ENCODE measurements around the gene ST14. TPM values are rescaled to one million over a fixed set of nuclear protein-coding genes. Genes with fewer than 3 reads are reported as not detected.

Gene ST14
- total RNA-seq, 2 donors from 2014 or later: 0.81 to 1.1 TPM

DNA sequence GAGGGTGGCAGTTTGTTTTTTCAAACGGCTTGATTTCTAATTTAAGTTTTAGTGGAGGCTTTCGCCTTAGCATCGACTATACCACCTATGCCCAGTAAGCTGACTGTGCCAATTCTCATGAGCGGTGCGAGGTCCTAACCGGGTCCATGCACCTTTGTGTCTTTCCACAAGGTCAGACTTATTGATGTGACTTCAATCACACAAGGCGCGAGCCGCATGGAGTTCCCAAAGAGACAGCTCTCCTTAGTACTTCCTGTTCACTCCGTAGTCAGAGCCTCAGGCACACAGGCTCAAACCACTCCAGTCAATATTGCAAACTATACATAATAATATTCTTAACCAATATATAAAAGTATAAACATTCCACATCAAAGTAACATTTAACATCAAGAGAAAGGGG, 18.2 kb downstream of the ST14 start:
- Mint-ChIP-seq H3K4me3 (no peak overlapping the region), H3K27ac (no peak overlapping the region), H3K36me3 (ENCODE audit: low read depth) (no peaks in the 10 kb centered on the region), H3K4me1 (no peaks in the 10 kb centered on the region), H3K27me3 (peaks cover 17% of the 10 kb centered on the region)
- ATAC-seq (no peak), DNase-seq (no peak)
- no peaks in the 10 kb centered on the region for H3K9me3 ChIP-seq (ENCODE audit: control insufficient read depth, low read length, poor library complexity, severe bottlenecking)

DNA sequence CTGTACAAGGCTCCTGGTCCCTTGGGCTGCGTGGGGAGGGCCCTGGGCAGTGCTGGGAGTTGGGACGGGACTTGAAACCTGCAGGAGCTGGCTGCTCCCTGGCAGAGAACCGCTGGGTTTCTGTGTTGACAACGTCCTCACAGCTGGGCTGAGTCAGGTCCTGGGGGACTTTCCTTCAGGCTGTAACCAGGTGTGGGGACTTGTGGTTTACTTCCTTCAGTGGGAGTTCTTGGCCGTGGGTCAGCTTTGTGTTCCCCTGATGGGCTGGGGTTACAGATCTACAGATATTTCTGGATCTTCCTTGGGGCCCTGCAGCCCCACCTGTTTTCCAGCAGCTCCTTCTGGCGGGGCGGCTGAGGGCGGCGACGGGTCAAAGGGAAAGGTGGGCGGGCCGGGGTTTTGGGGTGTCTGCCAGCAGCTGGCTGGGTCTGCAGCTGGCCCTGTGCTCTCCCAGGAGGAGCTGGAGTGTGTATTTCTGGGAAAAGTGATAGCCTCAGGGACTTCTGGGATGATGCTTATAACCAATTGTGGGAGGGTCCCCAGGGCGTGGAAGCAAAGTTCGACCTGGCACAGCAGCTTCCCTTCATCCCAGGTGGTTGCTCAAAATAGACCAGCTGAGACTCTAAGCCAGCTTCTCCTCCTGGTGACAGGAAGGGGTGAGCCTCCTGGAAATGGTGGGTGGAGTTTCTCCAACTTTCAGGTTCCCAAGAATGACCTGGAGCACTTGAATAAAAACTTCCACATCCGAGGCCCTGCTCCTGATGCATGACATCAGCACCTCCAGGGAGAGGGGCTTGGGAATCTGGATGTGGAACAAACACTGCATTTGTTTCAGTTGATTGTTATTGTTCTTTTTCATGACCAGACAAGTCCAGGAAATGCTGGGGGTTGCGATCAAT, 19.1 kb downstream of the ST14 start:
- ATAC-seq (no peak), DNase-seq (no peak)
- Mint-ChIP-seq H3K4me1 (no peaks in the 10 kb centered on the region), H3K36me3 (ENCODE audit: low read depth) (no peaks in the 10 kb centered on the region), H3K27ac (no peak overlapping the region), H3K4me3 (no peak overlapping the region), H3K27me3 (peaks cover 13% of the 10 kb centered on the region)
- H3K9me3 ChIP-seq (ENCODE audit: control insufficient read depth, low read length, poor library complexity, severe bottlenecking): no peaks in the 10 kb centered on the region

DNA sequence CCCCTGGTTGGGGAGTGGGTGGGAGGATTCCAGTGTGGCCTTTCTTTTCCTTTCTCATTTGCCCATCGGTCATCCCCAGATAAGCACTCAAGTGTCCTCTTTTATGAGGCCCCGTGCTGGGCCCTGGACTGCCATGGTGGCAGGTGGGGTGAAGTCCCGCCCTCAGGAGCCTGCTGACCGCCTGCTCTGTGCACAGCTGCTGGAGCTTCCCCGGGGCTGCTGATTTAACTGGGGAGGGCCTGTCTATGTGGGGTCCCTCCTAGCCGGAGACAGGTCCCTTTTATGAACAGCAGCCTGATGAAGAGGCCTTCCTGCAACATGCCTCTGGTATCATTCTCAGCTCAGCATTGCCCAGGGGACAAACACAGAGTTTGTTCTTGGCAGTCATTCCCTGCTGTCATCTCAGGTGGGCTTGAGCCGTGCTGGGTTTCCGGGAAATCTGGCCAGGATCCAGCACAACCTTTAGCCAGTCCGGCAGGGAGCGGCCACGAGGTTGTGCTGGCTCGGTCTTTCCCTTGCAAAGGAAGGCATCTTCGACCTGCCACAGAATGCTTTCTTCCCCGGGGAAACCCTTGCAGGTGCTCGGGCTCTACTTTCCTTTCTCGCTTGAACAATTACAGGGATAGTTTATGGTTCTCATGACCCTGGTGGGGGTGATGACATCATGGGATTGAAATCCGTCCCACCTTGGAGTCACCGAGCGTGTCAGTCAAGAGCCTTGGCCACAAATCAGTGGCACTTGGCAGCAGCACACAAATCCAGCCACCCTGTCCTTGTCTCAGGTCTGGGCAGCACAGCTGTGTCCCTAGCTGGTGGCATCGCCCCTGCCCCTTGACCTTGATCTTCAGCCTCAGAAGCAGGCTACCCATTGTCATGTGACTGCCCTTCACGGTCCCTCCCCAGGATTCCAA, 20.1 kb downstream of the ST14 start:
- Mint-ChIP-seq H3K27ac (no peak overlapping the region), H3K27me3 (peaks cover 17% of the 10 kb centered on the region), H3K36me3 (ENCODE audit: low read depth) (no peaks in the 10 kb centered on the region), H3K4me1 (no peaks in the 10 kb centered on the region), H3K4me3 (no peak overlapping the region)
- ATAC-seq (no peak), DNase-seq (no peak)
- H3K9me3 ChIP-seq (ENCODE audit: control insufficient read depth, low read length, poor library complexity, severe bottlenecking): no peaks in the 10 kb centered on the region

DNA sequence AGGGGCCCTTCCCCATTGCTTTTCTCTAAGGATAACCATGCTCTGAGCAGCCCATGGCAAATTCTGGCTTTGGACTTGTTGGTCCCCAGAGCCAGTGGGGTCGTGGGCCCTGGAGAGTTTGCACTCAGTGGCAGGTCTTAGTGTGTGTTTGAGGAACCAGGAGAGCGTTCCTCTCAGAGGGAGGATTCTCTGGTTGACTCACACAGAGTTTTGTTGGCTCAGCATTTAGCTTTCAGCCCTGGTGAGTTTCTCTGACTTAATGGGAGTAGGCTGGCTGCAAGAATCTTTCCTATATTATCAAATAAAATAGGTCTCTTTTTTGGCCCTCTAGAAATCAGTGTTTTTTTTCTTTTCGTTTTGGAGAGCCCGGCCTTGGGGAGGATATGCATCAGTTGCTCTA, 20.9 kb downstream of the ST14 start:
- ATAC-seq (no peak), DNase-seq (no peak)
- Mint-ChIP-seq H3K4me1 (no peaks in the 10 kb centered on the region), H3K4me3 (no peak overlapping the region), H3K36me3 (ENCODE audit: low read depth) (no peaks in the 10 kb centered on the region), H3K27me3 (peaks cover 20% of the 10 kb centered on the region), H3K27ac (no peak overlapping the region)
- H3K9me3 ChIP-seq (ENCODE audit: control insufficient read depth, low read length, poor library complexity, severe bottlenecking): no peaks in the 10 kb centered on the region

DNA sequence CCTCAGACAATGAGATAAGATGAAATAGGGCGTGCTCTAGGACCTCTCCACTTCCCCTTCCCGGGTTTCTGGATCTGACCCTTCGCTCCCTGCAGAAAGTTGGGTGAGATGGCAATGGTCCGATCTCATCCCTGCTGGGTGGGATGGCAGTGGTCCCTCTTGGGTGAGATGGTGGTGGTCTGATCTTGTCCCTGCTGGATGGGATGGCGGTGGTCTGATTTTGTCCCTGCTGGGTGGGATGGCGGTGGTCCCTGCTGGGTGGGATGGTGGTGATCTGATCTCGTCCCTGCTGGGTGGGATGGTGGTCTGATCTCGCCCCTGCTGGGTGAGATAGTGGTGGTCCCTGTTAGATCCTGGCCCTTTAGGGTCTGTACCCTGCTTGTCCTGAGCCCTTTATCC, 21.3 kb downstream of the ST14 start:
- Mint-ChIP-seq H3K4me1 (no peaks in the 10 kb centered on the region), H3K4me3 (no peak overlapping the region), H3K36me3 (ENCODE audit: low read depth) (no peaks in the 10 kb centered on the region), H3K27me3 (peaks cover 20% of the 10 kb centered on the region), H3K27ac (no peak overlapping the region)
- H3K9me3 ChIP-seq (ENCODE audit: control insufficient read depth, low read length, poor library complexity, severe bottlenecking): no peaks in the 10 kb centered on the region
- ATAC-seq (no peak), DNase-seq (no peak)

DNA sequence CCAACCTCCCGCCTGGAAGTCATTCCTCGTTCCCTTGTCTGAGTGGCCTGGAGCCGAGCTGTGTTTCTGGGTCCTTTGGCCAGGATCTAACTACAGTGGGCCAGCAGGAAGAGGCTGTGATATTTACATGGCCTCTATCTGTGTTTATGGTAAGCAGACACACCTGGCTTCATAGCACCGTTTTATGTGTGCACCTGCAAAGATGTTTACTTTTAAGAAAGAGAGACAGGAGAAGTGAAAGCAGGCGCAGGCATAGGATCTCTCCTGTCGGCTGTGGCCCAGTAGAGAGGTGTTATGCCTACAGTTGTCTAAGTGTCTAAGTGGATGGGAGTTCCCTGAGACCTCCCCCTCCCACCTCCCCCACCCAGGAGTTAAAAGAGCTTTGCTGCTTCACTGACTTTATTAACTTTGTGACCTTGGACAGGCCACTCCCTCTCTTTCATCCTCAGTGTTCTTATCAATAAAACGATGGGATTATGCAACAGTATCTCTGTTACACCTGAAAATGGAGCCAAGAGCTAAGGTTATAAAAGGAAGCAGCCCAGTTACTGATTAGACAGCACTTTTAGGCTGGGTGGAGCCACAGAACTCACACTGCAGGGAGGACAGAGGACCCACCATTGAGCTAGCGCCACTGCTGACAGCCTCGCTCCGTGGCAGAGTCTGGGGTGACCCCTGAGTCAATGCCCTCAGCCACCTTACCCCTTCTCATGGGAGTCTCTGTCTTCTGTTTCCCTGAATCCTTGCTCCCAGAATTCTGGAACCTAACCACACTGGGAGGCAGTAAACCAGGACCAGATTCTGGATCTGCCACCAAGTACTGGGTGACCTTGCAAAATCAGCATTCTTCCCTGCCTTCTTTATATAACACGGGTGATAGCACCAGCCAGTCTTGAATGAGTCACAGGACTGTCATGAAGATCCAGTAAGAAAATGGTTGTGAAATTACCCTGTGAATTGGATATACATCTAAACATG, 22.0 kb downstream of the ST14 start:
- no peaks in the 10 kb centered on the region for H3K36me3 Mint-ChIP-seq (ENCODE audit: low read depth)
- ATAC-seq: peak; percentile 30
- no peaks in the 10 kb centered on the region for H3K9me3 ChIP-seq (ENCODE audit: control insufficient read depth, low read length, poor library complexity, severe bottlenecking)
- H3K27me3 Mint-ChIP-seq: peaks cover 26% of the 10 kb centered on the region
- H3K4me3 Mint-ChIP-seq: no peak overlapping the region
- no peaks in the 10 kb centered on the region for H3K4me1 Mint-ChIP-seq
- DNase-seq: no peak
- no peak overlapping the region for H3K27ac Mint-ChIP-seq

DNA sequence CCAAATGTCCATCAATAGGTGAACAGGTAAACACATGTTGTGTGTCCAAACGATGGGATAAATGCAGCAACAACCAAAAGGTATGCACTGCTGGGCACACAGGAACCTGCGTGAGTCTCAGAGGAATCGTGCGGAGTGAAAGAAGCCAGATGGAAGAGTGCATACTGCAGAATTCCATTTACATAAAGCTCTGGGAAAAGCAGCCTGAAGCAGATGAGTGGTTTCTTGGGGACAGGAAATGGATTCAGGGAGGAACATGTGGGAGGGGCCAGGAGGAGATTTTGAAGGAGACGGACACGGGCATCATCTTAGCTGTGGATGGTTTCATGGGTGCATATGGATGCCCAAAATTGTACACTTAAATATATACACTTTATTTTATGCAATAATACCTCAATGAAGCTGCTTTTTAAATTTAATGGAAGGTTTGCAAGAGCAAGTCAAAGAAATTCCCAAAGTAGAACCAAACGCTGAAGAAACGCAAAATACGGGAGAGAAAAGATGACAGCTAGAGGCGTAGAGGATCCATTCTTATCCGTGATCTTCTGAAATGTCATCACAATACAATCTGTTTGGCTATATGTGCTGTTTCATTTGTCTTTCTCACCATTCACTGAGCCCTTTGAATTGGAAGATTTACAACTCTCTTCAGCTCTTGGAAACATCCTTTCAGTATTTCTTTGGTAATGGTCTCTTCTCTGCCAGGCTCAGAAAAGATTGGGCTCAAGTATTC, 24.5 kb downstream of the ST14 start:
- Mint-ChIP-seq H3K36me3 (ENCODE audit: low read depth) (no peaks in the 10 kb centered on the region), H3K27me3 (peaks cover 25% of the 10 kb centered on the region), H3K27ac (no peak overlapping the region), H3K4me3 (no peak overlapping the region), H3K4me1 (no peaks in the 10 kb centered on the region)
- ATAC-seq: no peak
- no peaks in the 10 kb centered on the region for H3K9me3 ChIP-seq (ENCODE audit: control insufficient read depth, low read length, poor library complexity, severe bottlenecking)
- no peak for DNase-seq

DNA sequence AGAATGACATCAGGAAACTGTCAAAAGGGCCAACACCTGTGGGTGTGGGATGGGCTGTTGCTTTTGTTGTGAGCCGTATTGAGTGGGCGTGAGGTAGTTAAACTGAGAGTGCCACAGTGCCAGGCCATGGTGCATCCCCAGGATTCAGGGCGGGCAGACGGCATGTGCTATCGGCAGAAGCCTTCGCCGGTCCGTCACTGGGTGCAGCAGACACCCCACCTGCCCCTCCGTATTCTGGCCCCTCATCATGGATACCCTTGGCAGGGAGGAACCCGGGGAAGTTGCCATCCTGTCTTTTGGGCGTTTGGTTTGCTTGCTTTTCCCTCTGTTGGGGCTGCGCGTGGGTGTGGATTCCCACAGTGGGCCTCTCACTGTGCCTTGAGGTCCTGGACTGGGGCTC, 27.5 kb downstream of the ST14 start:
- Mint-ChIP-seq H3K27me3 (peaks cover 25% of the 10 kb centered on the region), H3K4me1 (no peaks in the 10 kb centered on the region), H3K36me3 (ENCODE audit: low read depth) (no peaks in the 10 kb centered on the region), H3K4me3 (no peak overlapping the region), H3K27ac (no peak overlapping the region)
- H3K9me3 ChIP-seq (ENCODE audit: control insufficient read depth, low read length, poor library complexity, severe bottlenecking): no peaks in the 10 kb centered on the region
- ATAC-seq (no peak), DNase-seq (no peak)

DNA sequence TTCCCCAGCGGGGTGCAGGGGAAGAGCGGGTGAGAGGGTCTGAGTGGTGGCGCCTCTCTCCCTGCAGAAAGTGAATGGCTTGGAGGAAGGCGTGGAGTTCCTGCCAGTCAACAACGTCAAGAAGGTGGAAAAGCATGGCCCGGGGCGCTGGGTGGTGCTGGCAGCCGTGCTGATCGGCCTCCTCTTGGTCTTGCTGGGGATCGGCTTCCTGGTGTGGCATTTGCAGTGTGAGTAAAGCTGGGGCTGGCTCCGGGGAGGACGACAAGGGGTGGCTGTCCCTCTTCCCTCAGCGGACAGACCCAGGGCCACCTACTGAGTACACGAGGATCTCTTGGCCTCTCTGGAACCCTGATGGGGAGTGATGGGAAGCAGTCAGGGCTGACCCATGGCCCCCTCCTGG, 28.5 kb downstream of the ST14 start:
- Mint-ChIP-seq H3K27ac (no peak overlapping the region), H3K4me1 (no peaks in the 10 kb centered on the region), H3K36me3 (ENCODE audit: low read depth) (no peaks in the 10 kb centered on the region), H3K4me3 (no peak overlapping the region), H3K27me3 (peaks cover 25% of the 10 kb centered on the region)
- DNase-seq (no peak), ATAC-seq (no peak)
- H3K9me3 ChIP-seq (ENCODE audit: control insufficient read depth, low read length, poor library complexity, severe bottlenecking): no peaks in the 10 kb centered on the region

DNA sequence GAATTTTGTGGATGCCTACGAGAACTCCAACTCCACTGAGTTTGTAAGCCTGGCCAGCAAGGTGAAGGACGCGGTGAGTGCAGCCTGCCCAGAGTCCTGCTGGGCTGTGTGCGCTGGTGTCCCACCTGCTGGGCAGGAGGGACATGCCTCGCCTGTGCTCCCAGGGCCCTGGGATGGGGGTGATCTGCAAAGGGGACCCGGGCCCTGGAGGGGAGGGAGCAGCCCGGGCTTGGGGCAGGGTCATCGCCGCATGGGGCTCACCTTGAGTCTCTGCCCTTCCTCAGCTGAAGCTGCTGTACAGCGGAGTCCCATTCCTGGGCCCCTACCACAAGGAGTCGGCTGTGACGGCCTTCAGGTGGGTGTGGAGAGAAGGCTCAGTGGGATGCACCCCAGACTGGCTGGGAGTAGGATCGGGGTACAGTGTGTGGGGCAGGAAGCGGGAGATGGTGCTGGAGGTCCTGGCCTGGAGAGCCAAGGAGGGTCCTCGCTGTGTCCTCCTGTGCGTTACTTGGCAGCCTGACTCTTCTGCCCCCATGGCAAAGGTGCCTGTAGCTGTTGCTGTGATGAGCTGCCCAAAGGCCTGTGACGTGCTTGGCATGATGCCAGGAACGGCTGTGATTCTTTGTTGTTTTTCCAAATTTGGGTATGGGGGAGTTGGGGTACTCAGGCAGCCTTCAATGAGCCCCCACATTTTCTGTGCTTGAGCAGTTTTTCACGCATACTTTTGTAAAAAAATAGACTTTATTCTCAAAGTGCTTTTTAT, 29.2 kb downstream of the ST14 start:
- H3K4me3 Mint-ChIP-seq: no peak overlapping the region
- ATAC-seq (no peak), DNase-seq (no peak)
- no peaks in the 10 kb centered on the region for H3K9me3 ChIP-seq (ENCODE audit: control insufficient read depth, low read length, poor library complexity, severe bottlenecking)
- H3K4me1 Mint-ChIP-seq: no peaks in the 10 kb centered on the region
- no peak overlapping the region for H3K27ac Mint-ChIP-seq
- H3K36me3 Mint-ChIP-seq (ENCODE audit: low read depth): no peaks in the 10 kb centered on the region
- peaks cover 22% of the 10 kb centered on the region for H3K27me3 Mint-ChIP-seq

DNA sequence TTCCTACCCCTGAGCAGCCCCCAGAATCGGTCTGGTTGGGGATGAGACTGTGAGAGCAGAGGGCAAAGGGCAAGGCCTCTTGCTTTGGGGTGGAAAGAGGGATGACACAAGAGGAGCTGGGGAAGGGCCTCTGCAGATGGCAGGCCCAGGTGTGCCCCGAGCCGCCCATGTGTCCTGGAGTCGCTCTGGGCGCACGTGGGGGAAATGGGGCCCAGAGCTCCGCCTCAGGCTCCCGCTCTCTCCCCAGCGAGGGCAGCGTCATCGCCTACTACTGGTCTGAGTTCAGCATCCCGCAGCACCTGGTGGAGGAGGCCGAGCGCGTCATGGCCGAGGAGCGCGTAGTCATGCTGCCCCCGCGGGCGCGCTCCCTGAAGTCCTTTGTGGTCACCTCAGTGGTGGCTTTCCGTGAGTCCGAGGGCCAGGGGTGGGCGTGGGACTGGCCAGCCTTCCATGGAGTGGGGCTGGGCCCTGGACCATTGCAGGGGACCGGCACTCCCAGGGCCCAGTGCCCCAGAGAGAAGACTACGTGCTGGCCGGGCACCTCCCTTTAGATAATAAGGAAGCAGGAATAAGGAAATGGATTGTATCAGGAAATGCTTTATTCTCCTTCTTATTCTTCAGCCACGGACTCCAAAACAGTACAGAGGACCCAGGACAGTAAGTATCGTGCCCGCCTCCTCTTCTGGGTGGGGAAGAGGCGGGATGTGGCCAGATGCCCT, 30.1 kb downstream of the ST14 start:
- H3K27ac Mint-ChIP-seq: no peak overlapping the region
- no peaks in the 10 kb centered on the region for H3K36me3 Mint-ChIP-seq (ENCODE audit: low read depth)

More for the DNA sequence above, 30.1 kb downstream of the ST14 start:
- Mint-ChIP-seq H3K4me3 (no peak overlapping the region), H3K27me3 (peaks cover 16% of the 10 kb centered on the region), H3K4me1 (peaks cover 1% of the 10 kb centered on the region)
- no peaks in the 10 kb centered on the region for H3K9me3 ChIP-seq (ENCODE audit: control insufficient read depth, low read length, poor library complexity, severe bottlenecking)
- no peak for DNase-seq
- ATAC-seq: no peak

Data from T-helper 17 cell (primary cell).